ENCODE data around the gene GHDC. TPM values are rescaled to one million over a fixed set of nuclear protein-coding genes. Genes with fewer than 3 reads are reported as not detected.

The GHDC gene
- polyA plus RNA-seq, 1 donor from 2014 or later: 3.2 TPM

- Histone ChIP-seq H3K4me2 (ENCODE audit: low read length) (no peak overlapping the region), H3K79me2 (replicated peaks; ENCODE audit: insufficient read depth, low read length) (no peaks in the 10 kb centered on the region), H3K9ac (ENCODE audit: low read length) (no peak overlapping the region), H3F3A (ENCODE audit: insufficient read depth, low read length, poor library complexity, severe bottlenecking) (no peaks in the 10 kb centered on the region), H3K4me3 (ENCODE audit: low read length) (no peak overlapping the region), H3K36me3 (ENCODE audit: insufficient read depth, low read length) (no peaks in the 10 kb centered on the region), H3K9me3 (ENCODE audit: low read length) (no peaks in the 10 kb centered on the region), H2AFZ (ENCODE audit: low read depth, low read length) (no peak overlapping the region), H3K27ac (ENCODE audit: low read length) (no peak overlapping the region), H3K9me2 (ENCODE audit: insufficient read depth, low read length) (no peaks in the 10 kb centered on the region), H4K20me1 (ENCODE audit: insufficient read depth) (no peaks in the 10 kb centered on the region), H3K27me3 (ENCODE audit: insufficient read depth, low read depth, low read length) (no peaks in the 10 kb centered on the region)
- TF ChIP-seq EZH2 (IDR thresholded peaks at IDR 0.05; ENCODE audit: borderline replicate concordance, insufficient read depth, low read length, poor library complexity, severe bottlenecking): no peak
- TF ChIP-seq POLR2AphosphoS5 (IDR thresholded peaks at IDR 0.05): no peak
- TF ChIP-seq RAD21 (conservative IDR thresholded peaks at IDR 0.05): no peak
- no peak for TF ChIP-seq REST (IDR thresholded peaks at IDR 0.05; ENCODE audit: borderline replicate concordance)
Measured at GRCh38 chr17:42160531-42160910, 33.8 kb downstream of the GHDC start.

GRCh38 chr17:42159796-42160530 lies 34.3 kb downstream of the GHDC start:
- TF ChIP-seq RAD21 (conservative IDR thresholded peaks at IDR 0.05) (no peak), EZH2 (IDR thresholded peaks at IDR 0.05; ENCODE audit: borderline replicate concordance, insufficient read depth, low read length, poor library complexity, severe bottlenecking) (no peak), SMC3 (conservative IDR thresholded peaks at IDR 0.05; ENCODE audit: poor library complexity) (no peak), EP300 (conservative IDR thresholded peaks at IDR 0.05; ENCODE audit: poor library complexity, severe bottlenecking) (no peak), TAF1 (IDR thresholded peaks at IDR 0.05; ENCODE audit: low read depth) (no peak), MXI1 (conservative IDR thresholded peaks at IDR 0.05; ENCODE audit: poor library complexity, severe bottlenecking) (no peak), CTCF (IDR thresholded peaks at IDR 0.05; ENCODE audit: poor library complexity, severe bottlenecking) (no peak), POLR2AphosphoS5 (IDR thresholded peaks at IDR 0.05) (no peak), REST (IDR thresholded peaks at IDR 0.05; ENCODE audit: borderline replicate concordance) (no peak)
- no peak overlapping the region for H2AFZ ChIP-seq (ENCODE audit: low read depth, low read length)

More at GRCh38 chr17:42159796-42160530, 34.3 kb downstream of the GHDC start:
- H3K36me3 ChIP-seq (ENCODE audit: insufficient read depth, low read length): no peaks in the 10 kb centered on the region
- no peaks in the 10 kb centered on the region for H4K20me1 ChIP-seq (ENCODE audit: insufficient read depth)
- no peak overlapping the region for H3K4me3 ChIP-seq (ENCODE audit: low read length)
- no peaks in the 10 kb centered on the region for H3K9me3 ChIP-seq (ENCODE audit: low read length)
- H3K27ac ChIP-seq (ENCODE audit: low read length): no peak overlapping the region
- H3K4me2 ChIP-seq (ENCODE audit: low read length): no peak overlapping the region
- H3K79me2 ChIP-seq (replicated peaks; ENCODE audit: insufficient read depth, low read length): no peaks in the 10 kb centered on the region
- H3K9me2 ChIP-seq (ENCODE audit: insufficient read depth, low read length): no peaks in the 10 kb centered on the region
- H3K9ac ChIP-seq (ENCODE audit: low read length): no peak overlapping the region
- H3K27me3 ChIP-seq (ENCODE audit: insufficient read depth, low read depth, low read length): no peaks in the 10 kb centered on the region
- H3F3A ChIP-seq (ENCODE audit: insufficient read depth, low read length, poor library complexity, severe bottlenecking): no peaks in the 10 kb centered on the region

Measured in neural cell (in vitro differentiated cells).